Colon (tissue), 2 donors: Measurements from ENCODE around the gene UBE2U.

ENCODE experiments used
- FAIRE-seq: peaks from 2 replicates; lab custom pipeline; 2012; peaks lifted over from hg19 to GRCh38; lab: Jason Lieb, UNC
- donor health status: control.
- donor health status: control.

UBE2U gene, protein sequence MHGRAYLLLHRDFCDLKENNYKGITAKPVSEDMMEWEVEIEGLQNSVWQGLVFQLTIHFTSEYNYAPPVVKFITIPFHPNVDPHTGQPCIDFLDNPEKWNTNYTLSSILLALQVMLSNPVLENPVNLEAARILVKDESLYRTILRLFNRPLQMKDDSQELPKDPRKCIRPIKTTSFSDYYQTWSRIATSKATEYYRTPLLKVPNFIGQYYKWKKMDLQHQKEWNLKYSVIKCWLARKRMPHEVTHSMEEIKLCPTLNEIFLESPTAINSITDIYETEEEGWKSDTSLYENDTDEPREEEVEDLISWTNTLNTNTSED

DNA sequence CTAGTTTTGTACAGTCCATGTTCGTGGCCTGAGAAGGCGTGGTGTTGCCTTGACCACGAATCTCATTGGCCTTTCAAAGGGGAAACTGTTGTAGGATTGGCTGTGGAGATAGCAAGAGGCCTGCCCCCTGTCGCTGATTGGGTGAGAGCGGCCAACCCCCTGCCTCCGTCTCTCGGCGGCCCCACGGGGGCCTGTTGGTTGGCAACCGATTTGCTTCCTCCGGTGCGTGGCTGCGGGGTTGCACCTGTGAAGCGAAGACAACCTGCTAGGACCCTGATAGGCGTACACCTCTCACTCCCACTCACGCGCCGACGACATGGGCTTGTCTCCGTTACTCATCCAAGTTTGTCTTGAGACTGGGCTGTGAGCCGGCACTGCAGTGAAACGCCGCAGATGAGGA is at the start of gene UBE2U:
UBE2U (plus strand) TSS at position 204 of the 400 bp plus-strand sequence. CDS start 428 bp downstream, outside the sequence.
- FAIRE-seq = no peak

DNA sequence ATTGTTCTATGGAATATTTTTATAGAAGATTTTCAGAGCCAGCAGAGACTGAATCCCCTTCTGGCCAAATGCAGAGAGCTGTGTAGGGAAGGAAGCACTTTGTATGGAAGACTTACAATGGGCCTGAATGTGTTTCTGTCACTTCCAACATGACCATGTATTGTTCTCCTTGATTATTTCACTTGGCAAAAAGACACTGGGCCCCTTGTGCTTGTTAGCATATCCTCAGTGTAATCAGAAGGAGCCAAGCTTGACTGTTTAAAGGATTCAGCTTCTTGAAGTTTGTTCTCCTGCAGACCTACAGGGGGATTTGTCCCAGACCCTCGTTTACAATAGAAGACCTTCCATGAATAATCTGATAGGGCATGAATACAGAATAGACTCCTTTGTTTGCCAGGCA is 48.1 kb upstream of the UBE2U start:
- FAIRE-seq = no peak

DNA sequence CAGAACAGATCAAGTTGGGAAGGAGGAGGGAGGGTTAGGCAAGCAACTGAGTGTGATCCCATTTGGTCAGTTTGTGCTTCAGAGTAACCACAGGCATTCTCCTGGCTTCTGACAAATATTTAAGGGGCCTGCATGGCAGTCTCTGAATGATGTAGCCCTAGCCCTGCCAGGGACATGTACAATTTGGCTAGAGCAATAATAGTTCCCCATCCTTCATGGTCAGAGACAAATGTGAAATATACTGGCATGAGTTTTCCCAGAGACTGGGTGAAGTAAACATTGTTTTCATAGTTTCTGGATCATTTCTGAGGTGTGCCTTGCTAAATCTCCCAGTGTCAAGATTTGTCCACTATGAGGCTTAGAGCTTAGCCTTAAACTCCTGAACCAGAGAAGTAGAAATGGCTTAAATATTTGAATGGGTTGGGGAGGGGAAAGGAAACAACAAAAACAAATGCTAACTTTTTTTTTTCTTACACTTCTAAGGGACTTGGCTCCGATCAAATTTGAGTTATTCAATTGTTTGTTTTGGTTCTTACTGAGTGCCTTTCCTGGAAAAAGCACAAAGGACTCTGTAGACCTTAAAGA is 42.0 kb upstream of the UBE2U start:
- FAIRE-seq = no peak

DNA sequence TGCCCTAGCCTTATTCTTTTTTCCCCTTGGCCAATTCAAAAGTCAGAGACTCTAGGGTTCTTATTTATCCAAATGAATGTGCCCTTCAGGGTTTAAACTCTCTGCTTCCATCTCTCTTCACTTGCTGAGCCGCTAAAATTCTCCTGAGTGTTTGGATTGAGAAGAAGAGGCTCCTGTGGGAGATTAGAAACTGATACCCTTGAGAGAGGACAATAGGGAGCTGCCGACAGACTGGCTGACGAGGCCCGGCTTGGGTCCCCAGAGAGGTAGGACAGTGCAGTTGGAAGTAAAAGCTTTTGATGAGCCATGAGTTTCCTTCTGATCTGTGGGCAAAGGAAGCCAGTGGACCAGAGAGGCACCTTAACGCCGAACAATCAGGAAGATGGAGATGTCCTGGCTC is 41.3 kb upstream of the UBE2U start:
- FAIRE-seq = no peak

DNA sequence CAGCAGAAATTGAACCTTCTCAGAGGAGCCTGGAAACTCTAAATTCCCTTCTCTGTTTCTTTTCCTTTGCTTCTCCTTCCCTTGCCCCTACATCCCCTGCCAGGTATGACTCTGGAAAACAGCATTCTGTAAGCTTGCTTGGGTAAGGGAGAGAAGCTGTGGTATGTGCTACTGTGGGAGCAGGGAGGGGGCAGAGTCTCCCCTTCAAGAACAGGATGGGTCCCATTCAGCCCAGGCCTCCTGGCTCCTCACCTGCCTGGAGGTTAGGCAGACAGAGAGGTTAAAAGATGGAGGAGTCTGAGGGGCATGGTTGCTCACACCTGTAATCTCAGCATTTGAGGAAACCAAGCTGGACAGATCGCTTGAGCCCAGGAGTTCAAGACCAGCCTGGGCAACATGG is 40.6 kb upstream of the UBE2U start:
- FAIRE-seq = no peak

DNA sequence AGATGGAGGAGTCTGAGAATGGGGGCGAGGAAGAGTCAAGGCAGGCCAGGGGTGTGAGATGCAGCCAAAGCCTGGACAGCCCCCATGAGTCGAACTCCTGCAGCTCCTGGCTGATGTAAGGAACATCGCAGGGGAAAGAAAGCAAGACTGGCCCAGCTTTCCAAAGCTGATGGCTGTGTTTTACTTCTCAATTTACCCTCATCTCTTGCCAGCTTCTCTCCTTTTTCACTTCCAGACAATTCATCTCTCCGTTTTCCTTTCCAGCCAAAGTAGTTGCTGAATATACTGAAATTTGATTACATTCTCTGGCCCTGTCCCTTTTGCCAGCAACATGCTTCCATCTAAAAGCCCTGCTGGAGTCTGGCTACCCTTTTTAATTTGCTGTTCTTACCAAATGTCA is 40.0 kb upstream of the UBE2U start:
- no peak for FAIRE-seq

DNA sequence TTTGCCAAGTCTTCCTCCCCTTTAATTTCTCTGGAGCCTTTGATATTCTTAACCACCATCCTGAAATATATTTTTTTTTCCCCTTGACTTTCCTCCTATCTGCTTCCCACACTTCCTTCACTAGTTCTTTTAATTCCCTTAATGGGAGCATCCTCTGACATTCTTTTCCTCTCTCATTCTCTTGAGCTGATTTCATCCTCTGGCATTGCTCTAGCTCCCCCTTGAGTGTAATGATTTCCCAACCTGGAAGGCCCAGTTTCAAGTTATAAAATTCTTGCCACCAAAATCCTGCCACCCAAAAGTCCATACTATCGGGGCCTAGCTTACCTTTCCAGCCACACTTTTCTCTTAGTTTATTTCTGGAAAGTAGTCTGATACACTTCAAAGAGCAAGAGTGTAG is 39.5 kb upstream of the UBE2U start:
- no peak for FAIRE-seq

DNA sequence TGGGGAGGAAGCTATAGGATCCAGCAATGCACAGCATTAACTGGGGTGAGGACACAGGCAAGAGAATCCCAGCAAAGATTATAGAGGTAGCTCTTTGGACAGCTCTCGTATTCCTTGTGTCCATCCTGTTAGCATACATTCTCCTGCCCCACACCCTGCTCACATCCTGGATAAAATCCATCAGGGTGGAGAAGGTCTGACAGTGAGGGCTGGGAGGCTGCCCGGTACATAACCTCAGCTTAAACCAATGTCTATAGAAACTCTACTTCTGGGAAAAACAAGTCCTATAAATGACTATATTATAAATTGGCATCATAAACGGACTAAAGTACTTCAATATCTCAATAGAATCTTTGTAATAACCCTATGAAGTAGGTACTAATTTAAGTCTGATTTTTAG is 36.8 kb upstream of the UBE2U start:
- no peak for FAIRE-seq

DNA sequence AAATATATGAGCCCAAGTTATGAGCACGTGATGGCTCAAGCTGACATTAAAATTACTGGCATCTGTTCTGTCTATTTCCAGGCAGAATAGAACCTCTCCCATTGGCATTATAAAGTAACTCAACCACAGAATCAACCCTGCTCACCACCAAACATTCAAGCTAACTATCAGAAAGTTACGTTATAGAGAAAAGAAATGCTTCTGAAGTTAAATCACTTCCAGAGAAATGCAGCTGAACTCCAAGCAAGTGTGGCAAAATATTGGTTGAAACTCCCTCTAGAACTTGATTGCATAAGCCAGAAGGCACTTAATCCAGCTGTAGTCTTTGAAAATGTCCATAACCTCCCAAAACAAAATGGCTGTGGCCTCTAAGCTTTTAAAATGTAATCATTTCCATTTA is 36.2 kb upstream of the UBE2U start:
- FAIRE-seq = no peak

DNA sequence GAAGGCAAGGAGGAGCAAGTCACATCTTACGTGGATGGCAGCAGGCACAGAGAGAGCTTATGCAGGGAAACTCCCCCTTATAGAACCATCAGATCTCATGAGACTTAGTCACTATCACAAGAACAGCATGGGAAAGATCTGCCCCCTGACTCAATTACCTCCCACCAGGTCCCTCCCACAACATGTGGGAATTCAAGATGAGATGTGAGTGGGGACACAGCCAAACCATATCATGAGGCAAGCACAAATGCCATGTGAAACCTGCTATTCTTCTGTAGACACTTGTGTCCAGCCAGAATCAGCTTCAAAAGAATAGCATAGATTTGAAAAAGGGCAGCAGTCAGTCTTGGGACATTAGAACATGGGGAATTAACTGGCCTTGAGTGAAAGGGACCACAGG is 32.2 kb upstream of the UBE2U start:
- no peak for FAIRE-seq

DNA sequence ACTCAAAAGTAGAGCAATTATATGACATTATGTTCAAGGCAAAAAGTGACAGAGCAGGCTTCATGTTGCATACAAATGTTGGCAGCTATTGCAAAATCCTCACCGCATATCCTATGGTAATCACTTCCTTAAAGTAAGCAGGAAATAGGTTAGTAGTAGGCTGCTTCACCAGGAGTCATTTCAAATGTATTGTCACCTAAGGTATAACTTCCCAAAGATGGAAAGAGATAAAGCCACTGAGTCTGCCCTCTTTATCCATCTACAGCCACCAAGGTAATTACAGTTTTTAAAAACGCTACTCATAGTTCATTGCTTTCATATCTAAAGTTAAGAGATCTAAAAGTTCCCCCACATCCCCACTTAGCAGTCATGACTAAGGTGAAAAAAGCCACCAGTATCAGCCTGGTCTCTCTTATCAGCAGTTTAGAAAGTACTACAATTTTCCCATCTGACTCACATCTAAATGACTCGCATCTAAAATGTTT is 31.6 kb upstream of the UBE2U start:
- no peak for FAIRE-seq

DNA sequence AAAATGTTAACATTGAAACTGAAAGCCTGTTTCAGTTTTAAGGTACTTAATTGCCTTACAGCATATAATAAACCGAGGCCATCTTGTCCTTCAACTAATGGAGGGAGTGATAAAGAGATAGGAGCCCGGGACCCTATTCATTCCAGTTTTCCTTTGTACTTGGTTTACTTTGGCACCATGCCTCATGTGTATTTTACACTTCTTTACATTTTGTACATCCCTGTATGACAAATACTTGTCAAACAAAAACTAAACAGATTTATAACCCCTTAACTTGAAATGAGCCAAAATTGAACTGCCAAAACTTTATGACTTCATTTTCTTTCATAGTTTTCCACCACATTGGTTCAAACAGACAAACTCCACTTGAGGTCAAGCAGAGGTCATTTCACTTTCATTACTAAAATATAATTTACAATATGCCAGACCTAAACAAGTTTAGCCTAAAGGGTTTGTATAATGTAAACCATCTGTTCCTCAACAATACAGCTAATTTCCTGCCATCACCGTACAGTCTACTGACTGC is 30.9 kb upstream of the UBE2U start:
- FAIRE-seq = no peak

DNA sequence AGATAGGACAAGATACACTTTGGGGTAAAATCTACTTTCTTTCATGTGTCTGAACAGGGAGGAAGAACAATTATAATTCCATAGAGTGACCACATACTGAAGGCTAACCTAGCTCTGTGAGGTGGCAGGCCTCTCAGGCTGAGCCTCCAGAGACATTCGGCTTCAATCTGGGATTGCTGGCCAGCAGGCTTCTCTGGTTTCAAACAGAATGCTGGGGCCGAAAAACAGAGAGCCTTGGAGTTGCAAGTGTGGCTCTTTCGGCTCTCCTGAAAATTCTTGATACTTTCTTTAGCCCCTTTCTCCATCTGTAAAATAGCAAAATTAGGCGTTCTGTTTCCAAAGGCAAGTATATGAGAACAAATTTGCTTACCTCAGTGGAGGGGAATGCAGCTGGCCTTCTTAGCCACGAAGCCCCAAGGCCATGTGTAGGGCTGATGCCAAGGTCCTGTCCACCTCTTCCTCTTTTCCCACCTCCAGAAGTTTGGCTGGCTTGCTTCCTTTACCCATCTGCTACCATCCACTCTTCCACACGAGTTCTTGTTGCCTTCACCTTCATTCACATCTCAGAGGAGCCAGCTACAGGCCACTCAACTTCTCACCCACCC is 30.0 kb upstream of the UBE2U start:
- FAIRE-seq = no peak

DNA sequence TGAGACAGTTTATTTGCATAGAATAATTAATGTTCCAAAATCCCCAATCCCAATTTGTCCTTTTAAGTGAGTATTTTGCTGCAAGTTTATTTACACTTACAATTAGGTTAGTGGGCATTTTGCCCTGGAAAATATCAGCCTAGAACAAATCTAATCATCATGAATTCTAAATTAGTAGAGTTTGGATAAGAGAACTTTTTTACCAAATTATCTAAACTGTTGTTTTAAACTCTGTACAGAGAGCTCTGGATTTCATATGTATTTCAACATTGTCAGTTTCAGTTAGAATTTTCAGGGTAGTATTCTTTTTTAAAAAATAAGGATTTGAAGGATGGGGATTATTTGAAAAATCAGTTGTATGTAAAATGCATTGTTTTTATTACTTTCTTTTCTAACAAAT is 27.8 kb upstream of the UBE2U start:
- no peak for FAIRE-seq

DNA sequence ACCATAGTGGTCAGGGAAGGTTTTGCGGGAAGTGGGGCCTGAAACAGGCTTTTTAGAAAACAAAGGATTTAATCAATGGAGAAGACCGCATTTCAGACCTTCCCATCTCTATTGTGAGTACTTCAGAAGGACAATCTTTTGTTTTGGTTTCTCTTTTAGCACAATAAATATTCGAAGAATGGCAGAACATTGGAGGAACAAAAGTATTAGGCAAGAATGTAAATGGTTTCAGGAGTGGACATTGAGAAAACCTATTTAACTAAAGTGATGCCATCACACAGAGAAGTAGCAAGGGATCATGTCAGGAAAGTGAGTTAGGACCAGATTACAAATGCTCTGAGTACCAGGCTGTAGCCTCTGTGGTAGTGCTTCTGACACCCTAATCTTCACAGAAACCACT is 26.8 kb upstream of the UBE2U start:
- FAIRE-seq = no peak

DNA sequence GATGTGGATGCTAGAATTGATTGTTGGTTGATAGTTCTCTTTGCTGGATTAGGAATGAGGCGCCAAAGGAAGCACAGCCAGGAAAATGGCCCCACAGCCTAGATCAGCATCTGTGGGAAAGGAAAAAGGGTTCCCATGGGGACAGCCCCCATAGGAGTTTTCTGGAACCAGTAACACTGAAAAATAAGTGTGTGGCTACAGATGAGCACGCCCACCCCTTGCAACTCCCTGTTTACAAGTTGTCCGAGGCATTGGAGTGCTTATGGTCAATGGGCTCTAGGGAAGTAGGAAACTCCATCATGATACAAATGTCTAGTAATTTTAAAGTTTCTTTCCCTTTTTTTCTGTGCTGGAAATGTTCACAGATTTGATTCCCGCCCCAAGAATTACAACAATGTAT is 23.8 kb upstream of the UBE2U start:
- FAIRE-seq = no peak

DNA sequence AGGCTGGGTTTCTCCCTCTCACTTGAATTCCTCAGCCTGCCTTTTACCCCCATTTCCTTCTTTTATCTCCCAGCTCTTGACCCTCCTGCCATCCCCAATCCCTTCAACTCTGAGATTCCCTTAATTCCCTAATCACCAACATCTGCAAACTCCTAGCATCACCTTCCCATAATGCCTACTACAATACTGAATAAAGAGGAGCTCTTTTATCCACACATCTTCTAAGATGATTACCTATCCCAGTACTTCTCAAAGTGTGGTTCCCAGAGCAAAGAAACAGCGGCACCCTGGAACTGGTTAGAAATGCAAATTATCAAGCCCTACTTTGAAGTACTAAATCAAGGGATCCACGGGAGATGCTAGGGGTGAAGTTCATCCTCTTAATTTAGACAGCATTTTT is 21.2 kb upstream of the UBE2U start:
- no peak for FAIRE-seq

DNA sequence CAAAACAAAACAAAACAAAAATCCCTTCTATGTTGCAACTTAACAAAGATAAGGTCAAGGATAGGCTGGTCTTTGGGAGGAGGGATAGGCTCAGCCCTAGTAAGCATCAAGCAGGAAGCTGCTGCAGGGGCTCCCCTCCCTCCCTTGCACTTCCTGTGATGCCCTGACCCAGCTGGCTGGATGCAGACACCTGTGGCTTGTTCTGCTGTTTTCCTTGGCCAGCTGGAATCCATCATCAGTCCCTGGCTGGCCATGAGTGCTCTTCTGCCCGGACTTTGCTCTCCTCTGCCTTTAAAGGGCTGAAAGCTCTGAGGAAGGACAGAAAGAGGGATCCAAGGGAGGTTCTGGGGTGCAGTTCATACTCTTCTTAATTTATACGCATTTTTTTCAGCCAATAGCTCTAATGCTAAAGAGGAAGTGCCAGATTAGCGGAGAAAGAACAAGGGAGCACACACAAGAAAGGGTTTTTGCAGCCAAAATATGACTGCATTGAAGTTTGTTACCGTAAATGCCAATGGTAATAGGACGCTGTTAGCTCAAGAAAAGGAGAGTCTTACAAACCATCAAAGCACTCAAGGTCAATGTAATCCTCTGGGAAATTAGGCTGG is 19.9 kb upstream of the UBE2U start:
- no peak for FAIRE-seq

DNA sequence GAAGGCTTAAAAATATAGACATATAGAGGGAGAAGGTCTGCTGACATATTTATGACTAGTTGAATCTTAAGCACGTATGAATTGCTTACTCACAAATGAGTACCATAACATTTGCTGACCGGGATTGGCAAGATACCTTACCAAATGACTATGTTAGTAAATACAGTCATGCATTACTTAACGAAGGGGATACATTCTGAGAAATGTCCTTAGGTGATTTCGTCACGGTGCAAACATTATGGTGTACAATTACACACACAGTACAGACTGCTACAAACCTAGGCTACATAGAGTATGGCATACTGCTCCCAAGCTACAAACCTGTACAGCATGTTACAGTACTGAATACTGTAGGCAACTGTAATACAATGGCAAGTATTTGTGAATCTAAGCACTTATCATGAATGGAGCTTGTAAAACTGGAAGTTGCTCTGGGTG is 19.4 kb upstream of the UBE2U start:
- FAIRE-seq = no peak

DNA sequence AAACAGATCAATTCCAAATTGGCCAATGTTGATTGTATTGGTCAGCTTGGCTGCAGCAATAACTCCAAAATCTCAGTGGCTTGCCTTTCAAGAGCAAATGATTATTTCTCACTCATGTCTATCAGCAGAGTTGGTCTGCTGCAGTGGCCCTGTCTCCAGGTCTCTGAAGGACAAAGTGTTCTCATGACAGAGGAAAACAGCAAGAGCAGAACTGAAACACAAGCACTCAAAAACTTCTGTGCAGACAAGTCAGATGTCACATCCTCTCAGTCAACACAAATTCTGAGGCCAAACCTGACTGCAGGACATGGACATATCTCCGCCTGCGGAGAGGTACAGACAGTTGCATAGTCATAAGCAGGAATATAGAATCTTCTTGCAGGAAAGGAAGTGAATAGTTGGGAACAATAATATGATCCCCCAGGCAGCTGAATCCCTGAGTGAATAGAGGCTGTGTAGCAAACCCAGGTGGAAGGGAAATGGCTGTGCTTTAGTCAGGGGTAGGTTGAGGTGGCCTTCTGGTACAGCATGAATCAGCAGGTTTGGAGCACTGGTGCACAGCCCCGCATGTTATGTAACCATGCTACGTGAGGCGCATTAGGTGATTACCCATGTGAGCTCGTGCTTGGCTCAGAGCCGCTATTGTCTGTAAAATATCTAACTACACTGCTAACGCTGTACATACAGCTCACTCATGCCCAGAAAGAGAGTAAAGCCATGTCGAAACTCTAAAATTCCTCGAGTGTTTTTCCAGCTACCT is 17.1 kb upstream of the UBE2U start:
- FAIRE-seq = no peak

DNA sequence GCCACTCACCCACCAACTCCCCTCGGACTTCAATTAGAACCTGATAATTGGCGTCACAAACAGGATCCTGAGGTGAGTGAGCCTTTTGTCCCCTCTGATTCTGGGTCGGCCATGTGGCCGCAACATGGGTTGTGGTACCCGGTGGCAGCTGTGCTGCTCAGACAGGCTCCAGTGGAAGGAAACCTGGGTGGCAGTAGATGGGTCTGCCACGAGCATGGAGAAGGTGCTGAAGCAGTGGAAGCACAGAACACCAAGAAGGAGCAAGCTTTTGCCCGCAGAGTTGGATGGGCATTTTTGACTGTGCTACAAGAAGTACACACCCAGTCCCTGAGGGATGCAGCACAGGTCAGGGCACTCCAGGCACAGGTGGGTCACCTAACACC is 16.5 kb upstream of the UBE2U start:
- FAIRE-seq = no peak

DNA sequence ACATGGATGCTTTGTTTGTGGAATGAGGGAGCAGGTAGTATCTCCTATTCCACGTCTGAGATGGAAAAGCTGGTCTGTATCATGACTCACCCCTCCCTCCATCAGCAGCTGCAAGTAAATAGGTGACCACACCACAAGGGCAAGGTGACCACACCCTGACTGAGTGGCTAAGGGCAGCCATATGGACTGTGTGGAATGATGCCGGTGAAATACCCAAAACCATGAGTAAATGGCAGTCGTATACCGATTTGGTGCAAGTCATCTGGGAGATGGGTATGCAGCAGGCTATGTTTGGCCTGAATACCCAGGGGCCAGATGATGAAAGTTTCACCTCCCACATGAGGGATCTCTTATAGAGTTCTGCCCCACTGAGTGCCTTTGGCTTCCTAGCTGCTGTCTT is 15.8 kb upstream of the UBE2U start:
- no peak for FAIRE-seq
